Peyer's patch (tissue), 4 donors: ENCODE results near the gene DCHS1.
"Not testable (repeated sequence)": the region's sequence is repeated elsewhere in the genome, so short reads cannot be mapped to it uniquely, and the experiment has no call there.

Experiments used
- CTCF ChIP-seq, 6 experiments: fragments of 450-650 bp in 4 of 6; fragments of 200-600 bp in 2 of 6; sonication (generic) in 1 of 6; IDR thresholded peaks; one replicate each; pipeline ENCODE4 v1.5.1; 2017 to 2019; ENCODE audit warnings: antibody characterized with exemption in 6 of 6, mild to moderate bottlenecking in 3 of 6, moderate library complexity in 1 of 6
- POLR2A ChIP-seq, 2 donors: fragments of 450-650 bp; IDR thresholded peaks; one replicate each; pipeline ENCODE4 v1.5.1; 2017; ENCODE audit warnings: antibody characterized with exemption in 2 of 2, mild to moderate bottlenecking in 2 of 2, moderate library complexity in 2 of 2

GRCh38 chr11:6701955-6702354, 46.3 kb upstream of the DCHS1 start:
- not testable (repeated sequence) for TF ChIP-seq CTCF, POLR2A (IDR thresholded peaks at IDR 0.05)
